Neural cell (in vitro differentiated cells): ENCODE results near the gene DSC1.
"Not testable (repeated sequence)": the region's sequence is repeated elsewhere in the genome, so short reads cannot be mapped to it uniquely, and the experiment has no call there.

Experiments used
- CTCF ChIP-seq: fragments of 450-650 bp; IDR thresholded peaks from 2 replicates; pipeline ENCODE4 v1.5.1; 2014; ENCODE audit warnings: antibody characterized with exemption, mild to moderate bottlenecking, moderate library complexity; ENCODE audit not compliant: poor library complexity, severe bottlenecking
- EP300 ChIP-seq: fragments of 450-650 bp; conservative IDR thresholded peaks from 2 replicates; pipeline ENCODE4 v1.6.1; 2014; ENCODE audit warnings: antibody characterized with exemption, mild to moderate bottlenecking, moderate library complexity; ENCODE audit not compliant: poor library complexity, severe bottlenecking
- EZH2 ChIP-seq: fragments of 200-600, 300-800 bp; shearing (Covaris generic), sonication (generic); IDR thresholded peaks from 2 replicates; pipeline ENCODE4 v1.6.1; 2014; ENCODE audit warnings: antibody characterized with exemption, low read length, borderline replicate concordance, mild to moderate bottlenecking; ENCODE audit not compliant: insufficient read depth, poor library complexity, severe bottlenecking
- MXI1 ChIP-seq: fragments of 450-650 bp; conservative IDR thresholded peaks from 2 replicates; pipeline ENCODE4 v1.6.1; 2014; ENCODE audit warnings: antibody characterized with exemption, mild to moderate bottlenecking; ENCODE audit not compliant: poor library complexity, severe bottlenecking
- POLR2AphosphoS5 ChIP-seq: IDR thresholded peaks from 2 replicates; pipeline ENCODE4 v1.6.1; 2012

GRCh38 chr18:31177369-31177768 lies 14.7 kb upstream of the DSC1 start:
- not testable (repeated sequence) for TF ChIP-seq POLR2AphosphoS5, CTCF, EZH2, EP300, MXI1
